ENCODE measurements around the gene MCF2L2. TPM values are rescaled to one million over a fixed set of nuclear protein-coding genes. Genes with fewer than 3 reads are reported as not detected.

The MCF2L2 gene
- total and polyA plus RNA-seq, 2 donors (not counting 1 experiment from before 2014, with no cell fraction given), result 0.03 to 1.6 TPM

GRCh38 chr3:183211352-183211751, 217.1 kb downstream of the MCF2L2 start:
- intact Hi-C loops (cut with micrococcal nuclease), result no loop called here
- Mint-ChIP-seq H3K9me3 (ENCODE audit: insufficient read depth) (no peaks in the 10 kb centered on the region), H3K4me1 (peaks cover 25% of the 10 kb centered on the region), H3K4me3 (no peak overlapping the region), H3K27me3 (peaks cover 44% of the 10 kb centered on the region), H3K27ac (no peak overlapping the region)
- 94% methylated on average over 9 of the region's 13 CpGs for WGBS (ENCODE audit: insufficient coverage)
- POLR2A ChIA-PET, result no interaction called here
- H3K9me3 ChIP-seq (ENCODE audit: control extremely low read depth in 1 of 3, control insufficient read depth in 2 of 3, insufficient read depth in 1 of 3, low read length in 2 of 3), result no peaks in the 10 kb centered on the region
- H4K20me1 ChIP-seq (ENCODE audit: control insufficient read depth, insufficient read depth, low read length, poor library complexity, severe bottlenecking), result no peaks in the 10 kb centered on the region
- H3K9ac ChIP-seq (ENCODE audit: low read length), result no peak overlapping the region
- no peak overlapping the region for H3K27ac ChIP-seq (ENCODE audit: low read length in 2 of 2)
- no peak for DNase-seq
- H3K79me2 ChIP-seq (ENCODE audit: control insufficient read depth, insufficient read depth, low read length), result no peaks in the 10 kb centered on the region
- H3K4me1 ChIP-seq (ENCODE audit: control insufficient read depth in 2 of 2, insufficient read depth in 2 of 2, low read length in 2 of 2), result peaks cover 15 to 21% of the 10 kb centered on the region in 2 donors
- no peak for TF ChIP-seq EZH2 (IDR thresholded peaks at IDR 0.05; ENCODE audit: borderline replicate concordance, insufficient read depth, low read depth, low read length, poor library complexity, severe bottlenecking)
- no peak for TF ChIP-seq CTCF (IDR thresholded peaks at IDR 0.05)
- no peaks in the 10 kb centered on the region for H3K36me3 ChIP-seq (replicated peaks in 1 of 2; ENCODE audit: control extremely low read depth in 1 of 2, control insufficient read depth in 1 of 2, extremely low read depth in 1 of 2, insufficient read depth in 2 of 2, low read length in 1 of 2)
- no peak overlapping the region for H2AFZ ChIP-seq (ENCODE audit: insufficient read depth, low read depth, low read length, poor library complexity, severe bottlenecking)
- ATAC-seq (ENCODE audit: low read depth), result no peak
- peaks cover 0 to 21% (median 13%) of the 10 kb centered on the region in 4 experiments for H3K27me3 ChIP-seq (replicated peaks in 1 of 4; ENCODE audit: control extremely low read depth in 1 of 4, control insufficient read depth in 3 of 4, insufficient read depth in 4 of 4, low read length in 3 of 4)
- H3K4me3 ChIP-seq (ENCODE audit: control extremely low read depth in 1 of 5, extremely low read depth in 1 of 5, insufficient read depth in 1 of 5, low read depth in 2 of 5, low read length in 4 of 5), result no peak overlapping the region
- no peak overlapping the region for H3K4me2 ChIP-seq (replicated peaks; ENCODE audit: low read depth, low read length, poor library complexity, severe bottlenecking)
- CTCF ChIA-PET, result interaction anchor here (1.1 kb wide), 1 partner anchor 17 kb away, joined by 4 read pairs; no protein-coding TSS in a partner anchor

GRCh38 chr3:183210862-183211341, 217.5 kb downstream of the MCF2L2 start:
- no peak for TF ChIP-seq EZH2 (IDR thresholded peaks at IDR 0.05; ENCODE audit: borderline replicate concordance, insufficient read depth, low read depth, low read length, poor library complexity, severe bottlenecking)
- no peak for TF ChIP-seq CTCF (IDR thresholded peaks at IDR 0.05)
- no peaks in the 10 kb centered on the region for H3K79me2 ChIP-seq (ENCODE audit: control insufficient read depth, insufficient read depth, low read length)
- peaks cover 0 to 19% (median 13%) of the 10 kb centered on the region in 4 experiments for H3K27me3 ChIP-seq (replicated peaks in 1 of 4; ENCODE audit: control extremely low read depth in 1 of 4, control insufficient read depth in 3 of 4, insufficient read depth in 4 of 4, low read length in 3 of 4)
- no peak overlapping the region for H3K4me3 ChIP-seq (ENCODE audit: control extremely low read depth in 1 of 5, extremely low read depth in 1 of 5, insufficient read depth in 1 of 5, low read depth in 2 of 5, low read length in 4 of 5)
- H4K20me1 ChIP-seq (ENCODE audit: control insufficient read depth, insufficient read depth, low read length, poor library complexity, severe bottlenecking), result no peaks in the 10 kb centered on the region
- Mint-ChIP-seq H3K4me3 (no peak overlapping the region), H3K4me1 (peaks cover 25% of the 10 kb centered on the region), H3K27ac (no peak overlapping the region), H3K9me3 (ENCODE audit: insufficient read depth) (no peaks in the 10 kb centered on the region), H3K27me3 (peaks cover 48% of the 10 kb centered on the region)
- ATAC-seq (ENCODE audit: low read depth), result peak; percentile 31
- H3K9me3 ChIP-seq (ENCODE audit: control extremely low read depth in 1 of 3, control insufficient read depth in 2 of 3, insufficient read depth in 1 of 3, low read length in 2 of 3), result no peaks in the 10 kb centered on the region
- peaks cover 15 to 21% of the 10 kb centered on the region in 2 donors for H3K4me1 ChIP-seq (ENCODE audit: control insufficient read depth in 2 of 2, insufficient read depth in 2 of 2, low read length in 2 of 2)
- no peak overlapping the region for H3K27ac ChIP-seq (ENCODE audit: low read length in 2 of 2)
- WGBS (ENCODE audit: insufficient coverage), result 49% methylated on average over 9 of the region's 9 CpGs
- POLR2A ChIA-PET, result no interaction called here
- H2AFZ ChIP-seq (ENCODE audit: insufficient read depth, low read depth, low read length, poor library complexity, severe bottlenecking), result no peak overlapping the region
- no peak for DNase-seq
- no peak overlapping the region for H3K4me2 ChIP-seq (replicated peaks; ENCODE audit: low read depth, low read length, poor library complexity, severe bottlenecking)
- intact Hi-C loops (cut with micrococcal nuclease), result no loop called here
- no peaks in the 10 kb centered on the region for H3K36me3 ChIP-seq (replicated peaks in 1 of 2; ENCODE audit: control extremely low read depth in 1 of 2, control insufficient read depth in 1 of 2, extremely low read depth in 1 of 2, insufficient read depth in 2 of 2, low read length in 1 of 2)
- CTCF ChIA-PET, result interaction anchor here (1.1 kb wide), 1 partner anchor 17 kb away, joined by 4 read pairs; no protein-coding TSS in a partner anchor
- no peak overlapping the region for H3K9ac ChIP-seq (ENCODE audit: low read length)

Data from B cell (primary cell).